Left forelimb (tissue), 1 donor: Measurements from ENCODE around the gene AOPEP.
"Not testable (repeated sequence)": the region's sequence is repeated elsewhere in the genome, so short reads cannot be mapped to it uniquely, and the experiment has no call there.

Experiments used
- DNase-seq: peaks from one replicate; pipeline ENCODE4 v3.0.0-alpha.2; 2018; ENCODE audit warnings: low spot score

AOPEP gene

GRCh38 chr9:94965631-94966030 lies 239.1 kb downstream of the AOPEP start:
- not testable (repeated sequence) for DNase-seq

GRCh38 chr9:94966046-94966445 lies 239.5 kb downstream of the AOPEP start:
- DNase-seq, result not testable (repeated sequence)

- DNase-seq, result no peak
Measured at GRCh38 chr9:94967482-94967881, 241.0 kb downstream of the AOPEP start.

GRCh38 chr9:94971378-94972131 lies 245.1 kb downstream of the AOPEP start:
- no peak for DNase-seq

- peak; percentile 70 for DNase-seq
Measured at GRCh38 chr9:94973451-94973941, 247.0 kb downstream of the AOPEP start.

GRCh38 chr9:94974154-94974879 lies 247.8 kb downstream of the AOPEP start:
- DNase-seq, result no peak

- no peak for DNase-seq
Measured at GRCh38 chr9:94975480-94975879, 249.0 kb downstream of the AOPEP start.

GRCh38 chr9:94976077-94976476 lies 249.6 kb downstream of the AOPEP start:
- DNase-seq, result no peak

- no peak for DNase-seq
Measured at GRCh38 chr9:94977416-94977815, 250.9 kb downstream of the AOPEP start.

GRCh38 chr9:94979904-94980507 lies 253.5 kb downstream of the AOPEP start:
- no peak for DNase-seq

- no peak for DNase-seq
Measured at GRCh38 chr9:94980947-94981722, 254.6 kb downstream of the AOPEP start.

- no peak for DNase-seq
Measured at GRCh38 chr9:94981723-94982090, 255.2 kb downstream of the AOPEP start.

- no peak for DNase-seq
Measured at GRCh38 chr9:94982211-94982610, 255.7 kb downstream of the AOPEP start.

- no peak for DNase-seq
Measured at GRCh38 chr9:94983552-94983951, 257.1 kb downstream of the AOPEP start.

- DNase-seq, result no peak
Measured at GRCh38 chr9:94984891-94985476, 258.5 kb downstream of the AOPEP start.

- no peak for DNase-seq
Measured at GRCh38 chr9:94985649-94986048, 259.1 kb downstream of the AOPEP start.

- DNase-seq, result no peak
Measured at GRCh38 chr9:94987731-94988130, 261.2 kb downstream of the AOPEP start.

GRCh38 chr9:94990897-94991561 lies 264.5 kb downstream of the AOPEP start:
- DNase-seq, result no peak

- no peak for DNase-seq
Measured at GRCh38 chr9:94991961-94992907, 265.7 kb downstream of the AOPEP start.
